PFSK-1 (cell line): ENCODE results near the gene THOC6. TPM values are rescaled to one million over a fixed set of nuclear protein-coding genes. Genes with fewer than 3 reads are reported as not detected.

Experiments used
- FOXP2 ChIP-seq: optimal IDR thresholded peaks from 2 replicates; pipeline ENCODE3; 2011; ENCODE audit warnings: borderline replicate concordance, control low read depth, inconsistent platforms; ENCODE audit not compliant: insufficient read depth; ENCODE audit errors: extremely low read length, extremely low read depth
- POLR2AphosphoS5 ChIP-seq: IDR thresholded peaks from 2 replicates; pipeline ENCODE4 v1.6.1; 2012; ENCODE audit warnings: low read depth, mild to moderate bottlenecking, control low read depth, low read length, moderate library complexity
- SIN3A ChIP-seq: IDR thresholded peaks from 2 replicates; pipeline ENCODE4 v1.6.1; 2012; ENCODE audit warnings: mild to moderate bottlenecking, low read length, moderate library complexity, borderline replicate concordance; ENCODE audit not compliant: insufficient read depth
- TAF1 ChIP-seq: IDR thresholded peaks from 2 replicates; pipeline ENCODE4 v1.6.1; 2012; ENCODE audit warnings: low read length, control low read depth, borderline replicate concordance; ENCODE audit not compliant: insufficient read depth
- polyA plus RNA-seq: library from polyadenylated mRNA; unstranded; fragments of >200 nt; gene quantifications from one replicate; pipeline ENCODE4 v1.2.1, GENCODE V29; 2012; ENCODE audit warnings: low read depth, missing spikeins; ENCODE audit not compliant: insufficient read length
- TF ChIP-seq, protein P1 (sequence below), 2 experiments: IDR thresholded peaks; 2 replicates each; pipeline versions ENCODE4 v1.6.1 to v1.8.0; 2011 to 2012; ENCODE audit warnings: low read depth in 2 of 2, low read length in 2 of 2, control low read depth in 1 of 2, inconsistent platforms in 1 of 2, mild to moderate bottlenecking in 1 of 2, moderate library complexity in 1 of 2; ENCODE audit not compliant: insufficient read depth in 1 of 2

THOC6 gene
- polyA plus RNA-seq = 58.4 TPM

DNA sequence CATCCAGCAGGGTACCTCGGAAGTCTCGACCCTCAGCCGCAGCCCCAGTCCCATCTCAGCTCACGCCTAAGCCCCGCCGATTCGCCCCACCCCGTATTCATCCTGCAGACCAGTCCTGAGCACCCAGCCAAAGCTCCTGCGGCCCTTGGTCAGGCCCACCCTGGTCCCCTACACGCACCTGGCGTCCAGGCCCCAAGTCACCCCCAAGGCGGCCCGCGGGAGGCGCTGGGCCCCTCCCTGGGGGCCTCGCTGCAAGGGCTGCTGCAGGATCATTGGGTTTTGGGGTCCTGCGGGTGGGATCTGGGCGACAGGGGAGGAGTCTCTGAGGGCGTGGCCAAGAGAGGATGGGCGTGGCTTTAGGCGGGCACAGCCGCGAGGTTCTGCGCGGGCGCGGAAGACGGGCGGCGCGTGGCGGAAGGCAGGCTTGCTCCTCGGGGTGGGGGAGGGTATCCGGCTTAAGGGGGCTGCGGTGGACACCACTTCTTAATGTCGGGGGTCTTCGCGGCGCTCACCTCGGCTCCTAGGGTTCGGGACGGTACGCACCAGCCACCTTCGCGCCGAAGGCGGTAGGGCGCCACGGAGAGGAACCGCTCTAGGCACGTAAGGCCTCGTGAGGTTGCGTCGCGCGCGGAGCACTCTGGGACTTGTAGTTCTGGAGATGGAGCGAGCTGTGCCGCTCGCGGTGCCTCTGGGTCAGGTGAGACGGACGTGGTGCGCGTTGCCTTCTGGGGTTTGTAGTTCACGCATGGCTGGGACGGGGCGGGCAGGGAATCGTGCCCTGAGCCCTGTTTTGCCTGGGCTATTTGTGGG, at the start of gene THOC6, which contains the start of gene HCFC1R1:
Gene THOC6 (plus strand): TSS at position 367 of the 810 bp plus-strand sequence. CDS start 292 bp downstream, at position 659.
Gene HCFC1R1 (minus strand): TSS at position 274 of the 810 bp plus-strand sequence. CDS start 1 bp downstream, at position 273.
- TF ChIP-seq FOXP2 = no peak
- TF ChIP-seq SIN3A = peak; percentile 20; the same call in 1 of the 2 replicates
- peak; percentile 82 for TF ChIP-seq POLR2AphosphoS5
- TF ChIP-seq TAF1 = 0 out of 2 replicates have a peak, but pooled peaks have one; percentile 42
- TF ChIP-seq, protein P1, sequence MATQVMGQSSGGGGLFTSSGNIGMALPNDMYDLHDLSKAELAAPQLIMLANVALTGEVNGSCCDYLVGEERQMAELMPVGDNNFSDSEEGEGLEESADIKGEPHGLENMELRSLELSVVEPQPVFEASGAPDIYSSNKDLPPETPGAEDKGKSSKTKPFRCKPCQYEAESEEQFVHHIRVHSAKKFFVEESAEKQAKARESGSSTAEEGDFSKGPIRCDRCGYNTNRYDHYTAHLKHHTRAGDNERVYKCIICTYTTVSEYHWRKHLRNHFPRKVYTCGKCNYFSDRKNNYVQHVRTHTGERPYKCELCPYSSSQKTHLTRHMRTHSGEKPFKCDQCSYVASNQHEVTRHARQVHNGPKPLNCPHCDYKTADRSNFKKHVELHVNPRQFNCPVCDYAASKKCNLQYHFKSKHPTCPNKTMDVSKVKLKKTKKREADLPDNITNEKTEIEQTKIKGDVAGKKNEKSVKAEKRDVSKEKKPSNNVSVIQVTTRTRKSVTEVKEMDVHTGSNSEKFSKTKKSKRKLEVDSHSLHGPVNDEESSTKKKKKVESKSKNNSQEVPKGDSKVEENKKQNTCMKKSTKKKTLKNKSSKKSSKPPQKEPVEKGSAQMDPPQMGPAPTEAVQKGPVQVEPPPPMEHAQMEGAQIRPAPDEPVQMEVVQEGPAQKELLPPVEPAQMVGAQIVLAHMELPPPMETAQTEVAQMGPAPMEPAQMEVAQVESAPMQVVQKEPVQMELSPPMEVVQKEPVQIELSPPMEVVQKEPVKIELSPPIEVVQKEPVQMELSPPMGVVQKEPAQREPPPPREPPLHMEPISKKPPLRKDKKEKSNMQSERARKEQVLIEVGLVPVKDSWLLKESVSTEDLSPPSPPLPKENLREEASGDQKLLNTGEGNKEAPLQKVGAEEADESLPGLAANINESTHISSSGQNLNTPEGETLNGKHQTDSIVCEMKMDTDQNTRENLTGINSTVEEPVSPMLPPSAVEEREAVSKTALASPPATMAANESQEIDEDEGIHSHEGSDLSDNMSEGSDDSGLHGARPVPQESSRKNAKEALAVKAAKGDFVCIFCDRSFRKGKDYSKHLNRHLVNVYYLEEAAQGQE (IDR thresholded peaks at IDR 0.05; ENCODE audit: insufficient read depth in 1 of 2, low read depth in 2 of 2, low read length in 2 of 2) = no peak

DNA sequence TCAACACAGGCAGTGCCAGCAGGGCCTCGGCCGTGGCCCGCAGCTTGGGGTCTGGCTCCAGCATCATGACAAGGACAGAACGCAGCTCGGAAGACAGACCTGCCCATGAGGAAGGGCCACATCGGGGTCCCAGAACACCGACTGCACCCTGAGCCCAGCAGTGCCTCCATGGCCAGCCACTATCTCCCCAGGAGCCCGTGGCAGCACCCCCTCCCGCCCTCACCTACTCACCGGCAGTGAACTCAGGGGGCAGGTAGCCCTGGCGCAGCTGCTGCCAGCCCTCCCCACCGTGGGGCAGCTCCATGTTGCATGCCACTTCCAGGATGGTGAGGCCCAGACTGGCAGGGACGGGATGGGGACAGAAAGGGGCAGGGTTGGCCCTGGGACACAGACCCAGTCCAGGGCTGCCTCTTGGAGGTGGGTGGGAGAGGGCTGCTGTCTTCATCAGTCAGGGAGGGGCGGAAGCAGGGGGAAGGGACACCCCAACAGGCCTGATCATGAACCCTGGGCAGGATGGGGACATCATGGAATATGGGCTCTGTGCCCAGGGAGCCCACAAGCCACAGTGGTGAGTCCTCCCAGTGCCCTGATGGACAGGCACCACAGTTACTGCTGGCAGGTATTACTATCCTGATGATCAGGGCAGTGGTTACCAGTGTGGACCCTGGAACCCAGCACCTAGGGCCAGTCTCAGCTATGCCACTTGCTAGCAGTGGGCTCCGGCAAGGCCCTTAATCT, 49.3 kb upstream of the THOC6 start:
- no peak for TF ChIP-seq FOXP2
- TF ChIP-seq, protein P1 (IDR thresholded peaks at IDR 0.05; ENCODE audit: insufficient read depth in 1 of 2, low read depth in 2 of 2, low read length in 2 of 2) = no peak
- TF ChIP-seq SIN3A = no peak
- no peak; the same call in 1 of the 2 replicates for TF ChIP-seq POLR2AphosphoS5
- no peak for TF ChIP-seq TAF1

DNA sequence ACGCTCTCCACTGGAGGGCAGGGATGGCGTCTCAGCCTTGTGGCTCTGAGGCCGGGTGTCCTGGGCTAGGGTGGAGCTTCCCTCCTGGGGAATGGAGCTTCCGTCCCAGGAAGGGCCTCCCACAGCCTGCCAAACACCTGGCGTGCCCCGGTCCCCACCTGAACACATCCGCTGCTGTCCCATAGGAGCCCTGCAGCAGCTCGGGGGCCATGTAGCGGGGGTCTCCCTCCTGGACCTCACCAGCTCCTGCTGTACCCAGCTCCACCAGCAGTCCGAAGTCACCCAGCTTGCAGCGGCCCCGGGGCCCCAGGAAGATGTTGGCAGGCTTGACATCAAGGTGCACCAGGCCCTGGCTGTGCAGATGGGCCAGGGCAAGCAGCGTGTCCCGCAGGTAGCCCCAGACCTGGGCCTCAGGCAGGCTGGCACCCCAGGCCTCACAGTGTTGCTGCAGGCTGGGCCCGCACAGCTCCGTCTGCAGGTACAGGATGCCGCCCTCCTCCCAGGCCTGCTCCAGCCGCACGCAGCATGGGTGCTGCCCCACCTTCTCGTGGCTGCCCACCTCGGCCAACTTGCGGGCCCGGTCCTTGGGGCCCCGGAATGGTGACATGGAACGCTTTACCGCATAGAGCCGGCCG, 48.6 kb upstream of the THOC6 start:
- TF ChIP-seq, protein P1 (IDR thresholded peaks at IDR 0.05; ENCODE audit: insufficient read depth in 1 of 2, low read depth in 2 of 2, low read length in 2 of 2) = no peak

DNA sequence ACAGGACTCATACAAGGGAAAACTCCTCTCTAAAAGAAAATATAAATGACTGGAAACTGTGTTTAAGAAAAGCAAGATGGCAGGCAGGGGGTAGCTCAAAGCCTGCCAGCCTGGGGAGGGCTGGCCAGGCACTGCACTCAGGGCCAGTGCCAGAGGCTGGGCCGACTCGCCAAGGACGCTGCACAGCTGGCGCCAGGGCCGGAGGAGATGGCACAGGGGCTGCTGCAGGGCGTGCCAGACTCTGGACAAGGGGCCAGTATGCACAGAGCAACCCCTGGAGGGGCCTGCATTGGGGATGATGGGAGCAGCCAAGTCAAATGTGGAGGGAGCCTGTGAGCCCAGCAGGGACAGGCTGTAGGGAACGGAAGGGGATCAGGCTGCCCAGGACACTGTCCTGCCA, 47.6 kb upstream of the THOC6 start:
- TF ChIP-seq FOXP2 (no peak), TAF1 (no peak), POLR2AphosphoS5 (no peak), SIN3A (no peak)
- TF ChIP-seq, protein P1 (IDR thresholded peaks at IDR 0.05; ENCODE audit: insufficient read depth in 1 of 2, low read depth in 2 of 2, low read length in 2 of 2) = no peak
